HEK293 (cell line): ENCODE results near the gene CCL27.

ENCODE experiments used
- ATF2 ChIP-seq: fragments of 450-650 bp; formaldehyde crosslinking; IDR thresholded peaks from 2 replicates; pipeline ENCODE4 v1.5.1; 2016; ENCODE audit warnings: missing biosample characterization, missing genetic modification characterization, low read depth
- CTCF ChIP-seq: fragments of 450-650 bp; formaldehyde crosslinking; IDR thresholded peaks from 2 replicates; pipeline ENCODE4 v1.5.1; 2016; ENCODE audit warnings: missing biosample characterization, missing genetic modification characterization
- TCF7L2 ChIP-seq: IDR thresholded peaks from 2 replicates; pipeline ENCODE4 v1.6.1; 2011; ENCODE audit warnings: low read depth, mild to moderate bottlenecking, inconsistent platforms, low read length, moderate library complexity, borderline replicate concordance
- ZSCAN30 ChIP-seq: fragments of 450-650 bp; IDR thresholded peaks from 2 replicates; pipeline ENCODE4 v1.5.1; 2018; ENCODE audit warnings: missing biosample characterization, mild to moderate bottlenecking, missing genetic modification characterization, moderate library complexity
- TF ChIP-seq, protein P1 (sequence below): fragments of 450-650 bp; formaldehyde crosslinking; IDR thresholded peaks from 2 replicates; pipeline ENCODE4 v1.5.1; 2016; ENCODE audit warnings: missing biosample characterization, missing genetic modification characterization, low read depth
- TF ChIP-seq, protein P2 (sequence below): fragments of 450-650 bp; IDR thresholded peaks from 2 replicates; pipeline ENCODE4 v1.5.1; 2018; ENCODE audit warnings: missing biosample characterization, missing genetic modification characterization

- TF ChIP-seq, protein P1, sequence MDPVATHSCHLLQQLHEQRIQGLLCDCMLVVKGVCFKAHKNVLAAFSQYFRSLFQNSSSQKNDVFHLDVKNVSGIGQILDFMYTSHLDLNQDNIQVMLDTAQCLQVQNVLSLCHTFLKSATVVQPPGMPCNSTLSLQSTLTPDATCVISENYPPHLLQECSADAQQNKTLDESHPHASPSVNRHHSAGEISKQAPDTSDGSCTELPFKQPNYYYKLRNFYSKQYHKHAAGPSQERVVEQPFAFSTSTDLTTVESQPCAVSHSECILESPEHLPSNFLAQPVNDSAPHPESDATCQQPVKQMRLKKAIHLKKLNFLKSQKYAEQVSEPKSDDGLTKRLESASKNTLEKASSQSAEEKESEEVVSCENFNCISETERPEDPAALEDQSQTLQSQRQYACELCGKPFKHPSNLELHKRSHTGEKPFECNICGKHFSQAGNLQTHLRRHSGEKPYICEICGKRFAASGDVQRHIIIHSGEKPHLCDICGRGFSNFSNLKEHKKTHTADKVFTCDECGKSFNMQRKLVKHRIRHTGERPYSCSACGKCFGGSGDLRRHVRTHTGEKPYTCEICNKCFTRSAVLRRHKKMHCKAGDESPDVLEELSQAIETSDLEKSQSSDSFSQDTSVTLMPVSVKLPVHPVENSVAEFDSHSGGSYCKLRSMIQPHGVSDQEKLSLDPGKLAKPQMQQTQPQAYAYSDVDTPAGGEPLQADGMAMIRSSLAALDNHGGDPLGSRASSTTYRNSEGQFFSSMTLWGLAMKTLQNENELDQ (tag by site-specific recombination), result no peak
- TF ChIP-seq CTCF (tag by site-specific recombination), result no peak
- TF ChIP-seq ATF2 (tag by site-specific recombination), result no peak
- no peak for TF ChIP-seq ZSCAN30
- no peak for TF ChIP-seq TCF7L2
- TF ChIP-seq, protein P2, sequence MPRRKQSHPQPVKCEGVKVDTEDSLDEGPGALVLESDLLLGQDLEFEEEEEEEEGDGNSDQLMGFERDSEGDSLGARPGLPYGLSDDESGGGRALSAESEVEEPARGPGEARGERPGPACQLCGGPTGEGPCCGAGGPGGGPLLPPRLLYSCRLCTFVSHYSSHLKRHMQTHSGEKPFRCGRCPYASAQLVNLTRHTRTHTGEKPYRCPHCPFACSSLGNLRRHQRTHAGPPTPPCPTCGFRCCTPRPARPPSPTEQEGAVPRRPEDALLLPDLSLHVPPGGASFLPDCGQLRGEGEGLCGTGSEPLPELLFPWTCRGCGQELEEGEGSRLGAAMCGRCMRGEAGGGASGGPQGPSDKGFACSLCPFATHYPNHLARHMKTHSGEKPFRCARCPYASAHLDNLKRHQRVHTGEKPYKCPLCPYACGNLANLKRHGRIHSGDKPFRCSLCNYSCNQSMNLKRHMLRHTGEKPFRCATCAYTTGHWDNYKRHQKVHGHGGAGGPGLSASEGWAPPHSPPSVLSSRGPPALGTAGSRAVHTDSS (tag by site-specific recombination), result no peak
These were observed 7.5 kb upstream of the CCL27 start for GRCh38 chr9:34669809-34670562.
